Measurements from ENCODE around the gene HGS.

DNA sequence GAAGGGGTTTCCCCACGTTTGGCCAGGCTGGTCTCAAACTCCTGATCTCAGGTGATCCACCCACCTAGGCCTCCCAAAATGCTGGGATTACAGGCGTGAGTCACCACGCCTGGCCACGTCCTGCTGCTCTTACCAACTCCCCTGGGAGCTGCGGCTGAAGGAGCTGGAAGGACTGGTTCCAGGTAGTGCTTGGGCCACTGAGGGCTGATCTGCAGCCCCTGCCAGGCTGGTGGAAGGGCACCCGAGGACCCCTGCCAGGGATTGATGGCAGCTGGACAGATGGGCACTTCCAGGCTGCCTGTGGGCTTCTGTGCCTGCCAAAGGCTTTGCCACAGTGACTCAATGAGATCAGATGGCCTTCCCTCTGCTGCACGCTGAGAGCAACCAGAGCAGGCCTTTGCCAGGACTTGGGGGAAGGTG, 19.8 kb upstream of the HGS start:
- TF ChIP-seq, protein P1, sequence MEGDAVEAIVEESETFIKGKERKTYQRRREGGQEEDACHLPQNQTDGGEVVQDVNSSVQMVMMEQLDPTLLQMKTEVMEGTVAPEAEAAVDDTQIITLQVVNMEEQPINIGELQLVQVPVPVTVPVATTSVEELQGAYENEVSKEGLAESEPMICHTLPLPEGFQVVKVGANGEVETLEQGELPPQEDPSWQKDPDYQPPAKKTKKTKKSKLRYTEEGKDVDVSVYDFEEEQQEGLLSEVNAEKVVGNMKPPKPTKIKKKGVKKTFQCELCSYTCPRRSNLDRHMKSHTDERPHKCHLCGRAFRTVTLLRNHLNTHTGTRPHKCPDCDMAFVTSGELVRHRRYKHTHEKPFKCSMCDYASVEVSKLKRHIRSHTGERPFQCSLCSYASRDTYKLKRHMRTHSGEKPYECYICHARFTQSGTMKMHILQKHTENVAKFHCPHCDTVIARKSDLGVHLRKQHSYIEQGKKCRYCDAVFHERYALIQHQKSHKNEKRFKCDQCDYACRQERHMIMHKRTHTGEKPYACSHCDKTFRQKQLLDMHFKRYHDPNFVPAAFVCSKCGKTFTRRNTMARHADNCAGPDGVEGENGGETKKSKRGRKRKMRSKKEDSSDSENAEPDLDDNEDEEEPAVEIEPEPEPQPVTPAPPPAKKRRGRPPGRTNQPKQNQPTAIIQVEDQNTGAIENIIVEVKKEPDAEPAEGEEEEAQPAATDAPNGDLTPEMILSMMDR (IDR thresholded peaks at IDR 0.05): no peak
- TF ChIP-seq POLR2A (IDR thresholded peaks at IDR 0.05): no peak

All from body of pancreas (tissue), 4 donors.